ENCODE measurements around the gene CLASP1.

Gene CLASP1

DNA sequence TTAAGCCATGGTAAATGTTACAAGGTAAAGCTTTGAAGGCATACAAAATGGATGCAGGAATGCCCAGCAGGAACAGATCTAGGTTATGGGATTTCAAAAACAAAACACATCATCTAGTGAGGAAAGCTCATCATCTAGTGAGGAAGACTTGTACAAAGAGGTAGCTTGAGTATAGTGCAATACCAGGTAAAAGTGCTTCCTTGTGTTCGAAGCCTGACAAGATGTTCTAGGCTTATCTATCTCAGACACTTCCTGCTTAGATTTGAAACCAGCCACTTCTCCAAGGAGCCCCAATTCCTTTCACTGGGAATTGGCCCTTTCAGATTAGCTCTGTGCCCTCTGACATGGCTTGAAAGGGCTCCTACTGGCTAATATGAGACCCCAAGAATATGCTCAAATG lies 73.0 kb downstream of the CLASP1 start:
- DNase-seq (ENCODE audit: low spot score), result no peak
- TF ChIP-seq, protein P1, sequence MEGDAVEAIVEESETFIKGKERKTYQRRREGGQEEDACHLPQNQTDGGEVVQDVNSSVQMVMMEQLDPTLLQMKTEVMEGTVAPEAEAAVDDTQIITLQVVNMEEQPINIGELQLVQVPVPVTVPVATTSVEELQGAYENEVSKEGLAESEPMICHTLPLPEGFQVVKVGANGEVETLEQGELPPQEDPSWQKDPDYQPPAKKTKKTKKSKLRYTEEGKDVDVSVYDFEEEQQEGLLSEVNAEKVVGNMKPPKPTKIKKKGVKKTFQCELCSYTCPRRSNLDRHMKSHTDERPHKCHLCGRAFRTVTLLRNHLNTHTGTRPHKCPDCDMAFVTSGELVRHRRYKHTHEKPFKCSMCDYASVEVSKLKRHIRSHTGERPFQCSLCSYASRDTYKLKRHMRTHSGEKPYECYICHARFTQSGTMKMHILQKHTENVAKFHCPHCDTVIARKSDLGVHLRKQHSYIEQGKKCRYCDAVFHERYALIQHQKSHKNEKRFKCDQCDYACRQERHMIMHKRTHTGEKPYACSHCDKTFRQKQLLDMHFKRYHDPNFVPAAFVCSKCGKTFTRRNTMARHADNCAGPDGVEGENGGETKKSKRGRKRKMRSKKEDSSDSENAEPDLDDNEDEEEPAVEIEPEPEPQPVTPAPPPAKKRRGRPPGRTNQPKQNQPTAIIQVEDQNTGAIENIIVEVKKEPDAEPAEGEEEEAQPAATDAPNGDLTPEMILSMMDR (IDR thresholded peaks at IDR 0.05; ENCODE audit: extremely low read depth, missing control alignments), result no peak

DNA sequence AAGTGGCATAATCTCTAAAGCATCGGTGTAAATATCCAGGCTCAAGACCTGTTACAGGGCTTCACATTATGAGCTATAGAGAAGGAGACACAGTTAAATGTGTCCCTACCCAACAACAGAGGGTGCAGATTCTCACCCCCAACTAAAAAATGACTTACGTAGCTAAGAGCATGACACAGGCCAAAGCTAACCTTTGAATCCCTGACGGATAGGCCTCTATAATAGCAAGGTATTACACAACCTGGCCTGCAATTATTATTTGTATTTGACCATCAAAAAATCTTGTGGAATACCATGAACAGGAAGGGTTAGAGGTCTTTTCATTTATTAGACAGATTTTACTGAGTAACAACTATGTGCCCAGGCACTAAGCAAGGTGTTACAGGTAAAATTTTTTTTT lies 73.5 kb downstream of the CLASP1 start:
- no peak for DNase-seq (ENCODE audit: low spot score)
- TF ChIP-seq, protein P1 (IDR thresholded peaks at IDR 0.05; ENCODE audit: extremely low read depth, missing control alignments), result no peak

DNA sequence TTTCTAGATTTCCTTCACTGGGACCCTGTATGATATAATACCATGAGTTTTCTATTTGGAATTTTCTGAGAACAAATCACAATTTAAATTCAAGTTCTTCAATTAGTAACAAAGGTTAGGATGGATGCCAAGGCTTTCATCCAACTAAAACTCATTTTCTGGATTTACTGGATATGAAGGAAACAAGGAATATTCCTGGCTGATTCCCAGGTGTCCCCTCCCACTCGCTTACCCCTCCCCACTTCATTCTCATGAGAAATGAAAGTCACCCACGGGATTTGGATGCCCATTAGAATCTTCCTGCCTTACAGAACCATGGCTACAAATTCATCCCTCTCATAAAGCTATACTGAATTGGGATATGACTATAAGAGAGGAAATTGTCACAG lies 78.6 kb downstream of the CLASP1 start:
- TF ChIP-seq, protein P1 (IDR thresholded peaks at IDR 0.05; ENCODE audit: extremely low read depth, missing control alignments), result no peak

DNA sequence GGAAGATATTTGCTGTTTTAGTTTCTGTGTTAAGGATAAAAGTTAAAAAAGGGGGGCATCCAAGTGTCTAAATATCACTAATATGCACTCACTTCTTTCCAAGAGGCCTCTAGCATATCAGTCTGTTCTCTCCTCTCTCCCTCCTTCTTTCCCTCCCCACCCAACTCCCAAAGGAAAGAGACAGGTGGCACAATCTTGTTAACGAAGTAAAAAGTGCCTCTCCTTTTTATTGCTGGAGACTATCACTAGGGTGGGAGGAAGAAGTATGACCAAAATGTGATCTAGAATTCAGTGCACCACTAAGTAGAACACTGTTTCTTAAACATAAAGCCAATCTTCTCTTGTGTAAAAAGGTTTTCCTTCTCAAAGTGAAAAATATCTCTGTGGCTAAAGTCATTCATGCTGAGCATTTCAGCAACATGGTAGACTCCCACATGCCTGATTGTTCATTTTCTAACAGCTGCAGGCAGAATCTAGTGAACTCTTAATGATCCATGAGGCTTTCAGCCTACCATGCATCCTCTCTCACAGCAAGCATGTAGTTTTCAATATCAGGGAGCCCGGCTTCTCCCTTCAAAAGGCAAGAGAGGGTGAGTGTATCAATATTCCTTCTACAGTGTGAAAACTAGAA lies 79.1 kb downstream of the CLASP1 start:
- TF ChIP-seq, protein P1 (IDR thresholded peaks at IDR 0.05; ENCODE audit: extremely low read depth, missing control alignments), result no peak
- DNase-seq (ENCODE audit: low spot score), result no peak

More for the DNA sequence above, 78.6 kb downstream of the CLASP1 start:
- DNase-seq (ENCODE audit: low spot score), result no peak

DNA sequence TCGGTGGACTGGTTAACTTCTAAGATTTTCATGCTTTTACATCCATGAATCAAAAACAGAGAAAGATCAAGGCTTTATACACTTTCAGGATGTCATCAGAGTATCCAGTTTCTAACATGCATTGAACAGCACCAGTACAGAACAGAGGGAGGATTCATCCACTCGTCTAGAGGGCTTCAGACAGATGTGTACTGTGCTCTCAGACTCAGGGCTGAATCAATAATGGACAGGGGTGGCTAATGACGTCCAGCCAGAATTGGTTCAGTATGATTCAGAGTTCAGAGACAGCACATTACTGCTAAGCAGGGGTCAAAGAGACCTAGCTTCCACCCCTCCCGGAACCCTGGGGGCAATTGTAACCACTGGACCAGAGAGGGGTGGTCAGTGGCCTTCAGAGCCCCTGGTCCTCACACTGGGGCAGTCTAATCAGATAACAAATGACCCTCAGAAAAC lies 81.3 kb downstream of the CLASP1 start:
- TF ChIP-seq, protein P1 (IDR thresholded peaks at IDR 0.05; ENCODE audit: extremely low read depth, missing control alignments), result no peak
- no peak for DNase-seq (ENCODE audit: low spot score)

DNA sequence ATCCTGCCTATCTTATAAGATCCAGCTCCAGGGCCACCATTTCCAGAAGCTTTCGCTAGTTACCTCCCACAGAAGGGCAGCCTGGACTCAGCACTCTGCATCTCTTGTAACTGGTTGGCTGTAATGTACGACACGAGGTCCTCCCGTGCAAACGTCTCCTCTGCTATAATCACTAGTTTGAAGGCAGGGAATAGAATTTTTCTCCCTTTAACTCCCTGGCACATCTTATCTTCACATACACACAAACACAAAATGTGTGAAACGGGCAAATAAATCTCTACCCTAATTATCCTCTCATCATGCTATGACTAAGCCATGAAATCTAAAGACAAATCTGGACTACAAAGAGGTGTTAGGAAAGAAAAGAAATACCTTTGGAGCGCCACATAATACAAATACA lies 81.8 kb downstream of the CLASP1 start:
- TF ChIP-seq, protein P1 (IDR thresholded peaks at IDR 0.05; ENCODE audit: extremely low read depth, missing control alignments), result no peak
- no peak for DNase-seq (ENCODE audit: low spot score)

DNA sequence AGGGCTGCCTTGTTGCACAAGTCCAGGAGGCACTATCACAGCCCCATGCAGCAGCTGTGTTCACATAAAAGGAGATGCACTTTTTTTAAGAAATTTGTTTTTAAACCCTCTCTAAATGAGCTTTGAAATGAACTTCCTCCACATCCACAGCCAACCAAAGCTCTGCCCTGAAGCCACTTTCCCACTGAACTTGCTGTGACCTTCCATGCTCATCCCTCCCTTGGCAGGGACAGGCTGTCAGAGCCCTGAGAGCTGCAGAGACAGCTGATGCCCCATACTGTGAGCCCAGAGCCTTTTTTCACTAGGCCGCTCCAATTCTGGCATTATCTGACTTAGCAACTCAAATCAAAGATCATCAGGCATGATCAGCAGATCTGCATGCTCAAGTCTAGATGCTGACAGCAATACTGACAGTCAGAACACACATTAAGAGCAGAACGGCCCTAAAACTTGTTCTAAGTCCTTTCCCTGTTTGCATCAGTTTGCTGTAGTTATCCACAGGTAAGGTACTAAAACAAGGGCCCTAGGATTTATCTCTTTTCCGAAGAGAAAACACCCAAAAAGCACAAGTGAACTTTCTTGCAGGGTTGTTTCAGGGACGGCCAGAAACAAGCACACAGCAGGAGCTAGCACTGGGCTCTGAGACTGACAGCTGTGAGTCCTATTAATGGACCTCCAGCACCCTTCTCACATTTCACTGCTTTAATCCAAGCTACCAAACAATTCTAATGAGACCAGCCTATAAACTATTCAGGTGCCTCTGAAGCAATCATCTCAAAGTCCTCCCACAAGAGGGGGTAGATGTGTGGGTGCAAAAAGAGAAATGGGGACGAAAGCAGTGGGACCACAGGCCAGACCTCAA lies 83.6 kb downstream of the CLASP1 start:
- DNase-seq (ENCODE audit: low spot score), result no peak
- TF ChIP-seq, protein P1 (IDR thresholded peaks at IDR 0.05; ENCODE audit: extremely low read depth, missing control alignments), result no peak
